ENCODE results near the gene KAT5. TPM values are rescaled to one million over a fixed set of nuclear protein-coding genes. Genes with fewer than 3 reads are reported as not detected.

The KAT5 gene
- total RNA-seq: 10 to 100 TPM; 38.9 to 45.5 TPM

DNA sequence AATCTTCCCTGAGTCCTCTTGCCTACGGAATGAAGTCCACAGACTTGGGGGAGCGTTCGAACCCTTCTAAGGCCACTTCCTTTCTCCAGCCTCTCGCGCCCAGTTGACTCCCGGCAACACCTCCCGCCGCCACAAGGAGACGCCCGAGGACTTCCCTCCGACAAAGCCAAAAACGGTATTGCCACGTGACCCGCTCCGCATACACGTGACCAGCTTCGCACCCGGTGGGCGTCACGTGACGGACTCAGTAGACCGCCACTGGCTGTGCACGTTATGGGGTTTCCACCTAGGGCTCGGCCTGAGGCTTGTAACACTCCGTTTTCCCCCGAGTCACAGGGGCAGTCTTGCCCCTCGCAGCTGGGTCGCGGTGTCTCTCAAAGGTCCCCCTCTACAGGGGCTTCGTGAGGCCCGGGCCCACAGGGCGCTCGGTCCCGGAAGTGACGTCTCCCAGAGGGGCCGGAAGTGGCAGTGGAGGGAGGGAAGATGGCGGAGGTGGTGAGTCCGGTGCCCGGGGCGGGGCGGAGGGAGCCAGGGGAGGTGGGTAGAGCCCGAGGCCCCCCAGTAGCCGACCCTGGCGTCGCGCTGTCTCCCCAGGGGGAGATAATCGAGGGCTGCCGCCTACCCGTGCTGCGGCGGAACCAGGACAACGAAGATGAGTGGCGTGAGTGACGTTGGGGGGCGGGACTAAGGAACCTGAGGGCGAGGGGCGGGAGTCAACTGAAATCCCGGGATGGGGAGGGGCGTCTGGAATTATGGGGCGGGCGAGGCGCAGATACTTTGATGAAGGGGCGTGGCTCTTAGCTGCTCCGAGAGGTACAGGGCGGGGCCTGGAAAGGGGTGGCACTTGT, at the start of gene KAT5:
Gene KAT5 (plus strand): TSS at position 468 of the 848 bp plus-strand sequence. CDS start 16 bp downstream, at position 484.
- 0 to 1% methylated on average over 36 to 65 of the region's 65 CpGs for WGBS, 2 donors
- TF ChIP-seq POLR2A (IDR thresholded peaks at IDR 0.05) (peak; percentile 70 to 95 (median 89)), CTCF (IDR thresholded peaks at IDR 0.05) (peak; percentile 94 to 100 (median 99))
- H3K4me3 ChIP-seq: peak within 1 kb of the TSS; percentile 61 to 66
- no peaks in the 10 kb centered on the region for H3K27me3 ChIP-seq
- ATAC-seq: peak; percentile 91
- peak within 1 kb of the TSS; percentile 94 to 100 (median 98) for H3K27ac ChIP-seq
- peaks cover 0 to 29% of the 10 kb centered on the region in 2 donors for H3K36me3 ChIP-seq (replicated peaks in 1 of 2; ENCODE audit: insufficient read depth in 1 of 2, low read depth in 2 of 2)
- no peaks in the 10 kb centered on the region for H3K9me3 ChIP-seq
- intact Hi-C loops (cut with DNase I): no loop called here
- DNase-seq: peak; percentile 99
- peaks cover 21% of the 10 kb centered on the region for H3K4me1 ChIP-seq

GRCh38 chr11:65662799-65663638, 49.0 kb upstream of the KAT5 start, which contains the start of gene RELA:
Gene RELA (minus strand): TSS chr11:65662916. CDS start chr11:65662832, 84 bp downstream.
- Histone ChIP-seq H3K27ac (peak within 1 kb of the TSS; percentile 96 to 100 (median 98)), H3K27me3 (no peaks in the 10 kb centered on the region), H3K4me3 (peak within 1 kb of the TSS; percentile 32 to 45), H3K4me1 (peaks cover 21% of the 10 kb centered on the region), H3K9me3 (no peaks in the 10 kb centered on the region), H3K36me3 (replicated peaks in 1 of 2; ENCODE audit: insufficient read depth in 1 of 2, low read depth in 2 of 2) (peaks cover 10 to 21% of the 10 kb centered on the region in 2 donors)
- DNase-seq (peak; percentile 93 to 96 (median 94)), ATAC-seq (peak; percentile 92)
- TF ChIP-seq CTCF (IDR thresholded peaks at IDR 0.05) (peak in 3 of 7 experiments; percentile 8 to 39 (median 30)), POLR2A (IDR thresholded peaks at IDR 0.05) (peak; percentile 83 to 96 (median 95))
- intact Hi-C loops (cut with DNase I): no loop called here
- WGBS, 2 donors: 0% methylated on average over 89 of the region's 91 CpGs; no CpG with 5 or more reads in 1 of the 2 donors

DNA sequence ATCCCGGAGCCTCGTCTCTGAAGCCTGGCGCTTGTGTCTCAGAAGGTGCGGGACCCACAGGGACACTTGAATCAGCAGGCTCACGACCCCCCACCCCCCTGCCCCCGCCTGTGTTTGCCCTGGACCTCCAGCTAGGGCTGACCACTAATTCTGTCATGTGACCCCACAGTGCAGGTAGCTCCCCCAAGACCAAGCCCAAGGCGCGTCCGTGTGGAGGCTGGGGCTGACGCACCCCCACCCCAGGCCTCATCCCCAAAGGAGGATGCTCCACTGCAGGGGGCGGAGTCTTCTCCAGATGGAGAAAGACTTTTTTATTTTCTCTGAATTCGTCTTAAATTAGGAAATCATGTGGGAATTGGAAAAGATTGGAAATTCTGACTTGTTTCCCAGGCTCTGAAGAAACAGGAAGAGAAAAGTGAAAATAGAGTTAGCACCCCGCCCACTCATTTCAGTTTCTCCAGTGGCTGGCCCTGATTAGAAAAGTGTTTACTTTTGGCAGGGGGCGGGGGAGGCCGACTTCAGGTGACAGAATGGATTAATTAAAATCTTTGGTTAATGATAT, 48.3 kb upstream of the KAT5 start:
- Histone ChIP-seq H3K4me1 (peaks cover 21% of the 10 kb centered on the region), H3K27ac (peak overlapping the region; percentile 96 to 100 (median 98)), H3K27me3 (no peaks in the 10 kb centered on the region), H3K36me3 (replicated peaks in 1 of 2; ENCODE audit: insufficient read depth in 1 of 2, low read depth in 2 of 2) (peaks cover 10 to 14% of the 10 kb centered on the region in 2 donors), H3K9me3 (no peaks in the 10 kb centered on the region), H3K4me3 (peak overlapping the region; percentile 9 to 17)
- intact Hi-C loops (cut with DNase I): no loop called here
- WGBS, 2 donors: 2 to 4% methylated on average over 9 to 15 of the region's 15 CpGs
- TF ChIP-seq POLR2A (IDR thresholded peaks at IDR 0.05) (no peak), CTCF (IDR thresholded peaks at IDR 0.05) (no peak)
- DNase-seq: peak in 3 of 4 donors; percentile 48 to 65 (median 59)
- ATAC-seq: peak; percentile 6

GRCh38 chr11:65672180-65672860, 39.7 kb upstream of the KAT5 start:
- Histone ChIP-seq H3K27ac (no peak overlapping the region), H3K9me3 (no peaks in the 10 kb centered on the region), H3K27me3 (no peaks in the 10 kb centered on the region), H3K4me1 (no peaks in the 10 kb centered on the region), H3K36me3 (replicated peaks in 1 of 2; ENCODE audit: insufficient read depth in 1 of 2, low read depth in 2 of 2) (no peaks in the 10 kb centered on the region), H3K4me3 (no peak overlapping the region)
- TF ChIP-seq CTCF (IDR thresholded peaks at IDR 0.05): no peak
- no peak for TF ChIP-seq POLR2A (IDR thresholded peaks at IDR 0.05)
- ATAC-seq (no peak), DNase-seq (no peak)
- intact Hi-C loops (cut with DNase I): no loop called here

All from body of pancreas (tissue), 4 donors.